HT-29 (cell line): Measurements from ENCODE around the gene CPSF2. TPM values are rescaled to one million over a fixed set of nuclear protein-coding genes. Genes with fewer than 3 reads are reported as not detected.
A peak's percentile ranks its signal among the peaks of the same experiment; 100 is the strongest.

Source experiments
- DNase-seq: peaks from one replicate; pipeline ENCODE4 v3.0.0-alpha.2; 2015; ENCODE audit warnings: low spot score
- total RNA-seq: library from RNA; depleted of rRNA; stranded (reverse); fragments of >200 nt; shearing (Covaris generic); gene quantifications from 2 replicates; pipeline ENCODE4 v1.2.3, GENCODE V29; 2014; rRNA removed

The CPSF2 gene
- 11.9 and 23.1 TPM in 2 replicates for total RNA-seq

GRCh38 chr14:92121670-92122350, at the start of gene CPSF2, which contains the start of gene NDUFB1:
Gene CPSF2 (plus strand): TSS chr14:92121969. CDS start chr14:92130985, 9,016 bp downstream.
Gene NDUFB1 (minus strand): TSS chr14:92121706. CDS start chr14:92117637, 4,069 bp downstream.
- peak; percentile 69 for DNase-seq

DNA sequence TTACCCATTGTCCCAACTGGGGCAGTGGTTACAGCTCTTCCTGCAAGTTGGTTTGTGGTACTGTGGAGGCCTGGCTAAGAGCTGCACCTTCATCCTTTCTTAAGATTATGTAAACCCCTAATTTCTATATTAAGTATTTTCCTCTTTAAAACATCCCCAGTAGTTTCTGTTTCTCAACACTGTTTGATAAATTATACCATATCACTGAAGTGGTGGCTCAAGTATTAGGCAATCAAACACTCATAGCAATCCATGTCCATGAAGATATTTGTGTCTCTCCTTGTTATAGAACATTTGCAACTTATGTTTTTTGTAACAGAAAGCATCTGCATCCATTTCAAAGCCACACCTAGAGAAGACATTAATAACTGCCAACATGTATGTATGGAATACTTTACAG, 47.2 kb upstream of the CPSF2 start:
- no peak for DNase-seq

- no peak for DNase-seq
Measured at GRCh38 chr14:92088494-92088893, 33.3 kb upstream of the CPSF2 start.

- no peak for DNase-seq
Measured at GRCh38 chr14:92093320-92093719, 28.4 kb upstream of the CPSF2 start.

DNA sequence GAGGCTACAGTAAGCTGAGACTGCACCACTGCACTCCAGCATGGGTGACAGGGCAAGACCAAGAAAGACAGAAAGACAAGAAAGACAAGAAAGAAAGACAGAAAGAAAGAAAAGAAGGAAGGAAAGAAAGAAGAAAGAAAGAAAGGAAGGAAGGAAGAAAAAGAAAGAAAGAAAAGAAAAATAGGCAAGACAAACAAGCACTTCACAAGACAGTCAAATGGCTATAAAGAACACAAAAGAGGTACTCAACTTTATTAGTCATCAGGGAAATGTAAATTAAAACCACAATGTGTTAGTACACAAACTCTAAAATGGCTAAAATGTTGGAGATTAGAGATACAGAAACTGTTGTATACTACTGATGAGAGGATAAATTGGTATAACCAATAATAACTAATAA, 22.0 kb upstream of the CPSF2 start:
- DNase-seq, result no peak

DNA sequence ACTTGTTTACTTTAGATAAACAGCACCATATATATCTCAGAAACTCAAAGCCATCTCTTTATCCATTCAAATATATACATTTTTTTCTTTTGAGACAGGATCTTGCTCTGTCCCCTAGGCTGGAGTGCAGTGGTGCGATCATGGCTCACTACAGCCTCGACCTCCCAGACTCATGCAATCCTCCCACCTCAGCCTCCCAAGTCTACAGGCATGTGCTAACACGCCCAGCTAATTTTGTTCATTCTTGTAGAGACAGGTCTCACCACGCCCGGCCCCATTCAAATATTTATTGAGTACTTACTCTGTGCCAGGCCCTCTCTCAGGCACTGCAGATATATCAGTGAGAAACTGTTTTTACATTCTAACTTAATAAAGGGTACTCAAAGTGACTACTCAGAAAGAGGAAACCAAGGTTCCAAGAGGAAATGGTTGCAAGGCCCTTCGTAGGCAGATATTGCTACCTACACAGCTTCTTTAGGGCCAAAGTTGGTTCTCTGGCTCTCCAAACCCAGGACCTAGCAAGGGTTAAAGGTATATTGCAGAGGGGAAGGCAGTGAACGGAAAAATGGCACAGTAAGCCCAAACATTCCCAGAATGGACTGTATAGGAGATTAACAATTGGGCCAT, 18.3 kb upstream of the CPSF2 start:
- no peak for DNase-seq

DNA sequence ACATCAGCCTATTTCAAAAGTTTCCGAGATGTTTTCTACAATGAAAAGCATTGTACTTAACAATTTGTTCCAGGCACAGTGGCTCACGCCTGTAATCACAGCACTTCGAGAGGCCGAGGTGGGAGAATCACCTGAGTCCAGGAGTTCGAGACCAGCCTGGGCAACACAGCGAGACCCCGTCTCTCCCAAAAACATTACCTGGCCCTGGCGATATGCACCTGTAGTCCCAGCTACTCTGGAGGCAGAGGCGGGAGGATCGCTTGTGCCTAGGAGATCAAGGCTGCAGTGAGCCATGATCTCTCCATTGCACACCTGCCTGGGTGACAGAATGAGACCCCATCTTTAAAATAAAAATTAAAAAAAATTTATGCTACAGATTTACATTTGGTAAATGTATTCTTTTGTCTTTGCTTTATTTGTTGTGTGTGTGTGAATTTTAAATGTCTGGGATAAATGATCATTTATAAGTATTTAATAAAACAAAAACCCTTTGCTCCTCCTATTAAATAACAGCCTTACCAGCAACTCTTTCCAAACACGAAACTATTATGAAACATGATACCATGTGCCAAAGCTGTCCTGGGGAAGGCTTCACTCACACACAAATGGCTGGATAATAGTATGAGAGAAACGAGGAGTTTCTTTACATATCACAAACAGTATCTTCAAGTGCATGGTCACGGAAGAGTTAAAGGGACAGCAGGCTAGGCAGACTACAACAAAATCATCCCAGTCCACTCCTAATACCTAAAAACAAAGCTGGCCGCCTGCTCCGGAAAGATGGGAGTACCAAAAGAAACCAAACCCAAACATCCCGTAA, 16.5 kb upstream of the CPSF2 start:
- peak; percentile 29 for DNase-seq

DNA sequence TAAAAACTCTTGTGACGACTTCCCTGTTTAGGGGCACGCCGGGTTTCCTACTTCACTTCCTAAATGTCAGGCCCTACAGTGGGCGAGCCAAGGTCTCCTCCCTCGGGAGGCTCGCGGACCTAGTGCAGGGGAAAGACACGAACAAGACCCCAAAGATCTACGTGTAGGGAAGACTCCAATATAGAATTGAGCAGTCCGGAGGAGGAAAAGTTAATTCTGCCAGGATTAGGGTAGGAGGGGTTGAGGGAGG, 16.0 kb upstream of the CPSF2 start:
- no peak for DNase-seq

- peak; percentile 90 for DNase-seq
Measured at GRCh38 chr14:92106143-92106926, 15.4 kb upstream of the CPSF2 start, which contains the start of gene ATXN3. Gene ATXN3 (minus strand): TSS chr14:92106582. CDS start chr14:92106552, 30 bp downstream.

GRCh38 chr14:92108345-92109254, 13.2 kb upstream of the CPSF2 start:
- DNase-seq, result no peak

DNA sequence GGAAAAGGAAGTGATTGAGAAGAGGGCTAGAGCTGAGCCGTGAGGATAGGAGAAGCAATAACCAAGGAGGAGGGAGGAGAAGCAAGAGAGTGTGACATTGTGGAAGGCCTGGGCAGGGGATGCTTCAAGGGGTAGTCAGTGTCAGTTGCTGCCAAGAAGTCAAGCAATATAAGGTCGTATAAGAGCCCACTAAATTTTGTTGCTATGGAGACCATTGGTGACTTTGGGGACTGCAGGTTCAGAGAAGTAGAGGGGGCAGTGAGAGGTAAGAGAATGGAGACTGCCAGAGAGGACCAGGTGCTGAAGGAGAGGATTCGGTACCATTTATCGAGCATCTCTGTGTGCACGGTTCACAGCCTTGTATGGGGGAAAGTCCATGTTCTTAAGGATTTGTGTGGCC, 12.3 kb upstream of the CPSF2 start:
- DNase-seq, result no peak

DNA sequence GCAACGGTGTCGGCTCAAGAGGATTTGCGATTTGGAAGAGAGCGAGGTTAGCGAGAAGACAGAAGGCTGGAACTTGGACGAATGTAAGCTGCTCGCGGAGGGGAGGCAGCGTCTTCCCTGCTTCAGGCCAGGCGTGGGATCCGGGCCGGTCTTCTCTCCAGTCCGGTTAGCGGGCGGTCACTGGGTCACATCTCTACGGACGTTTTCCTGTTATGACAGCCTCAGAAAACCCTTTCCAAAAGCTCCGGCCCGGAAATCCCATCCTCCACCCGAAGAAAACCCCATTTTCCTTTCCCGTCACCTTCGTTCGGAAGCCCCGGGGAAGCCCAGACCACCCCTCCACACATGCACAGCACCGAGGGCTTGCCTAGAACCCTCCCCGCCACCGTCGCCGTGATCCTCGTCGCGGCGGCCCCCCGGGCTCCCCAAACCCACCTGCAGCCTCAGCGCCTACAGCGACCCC, 531 bp upstream of the CPSF2 start:
- peak; percentile 23 for DNase-seq

- DNase-seq, result peak; percentile 51
Measured at GRCh38 chr14:92122351-92122677, 545 bp downstream of the CPSF2 start.

GRCh38 chr14:92122761-92123160, 992 bp downstream of the CPSF2 start:
- no peak for DNase-seq

DNA sequence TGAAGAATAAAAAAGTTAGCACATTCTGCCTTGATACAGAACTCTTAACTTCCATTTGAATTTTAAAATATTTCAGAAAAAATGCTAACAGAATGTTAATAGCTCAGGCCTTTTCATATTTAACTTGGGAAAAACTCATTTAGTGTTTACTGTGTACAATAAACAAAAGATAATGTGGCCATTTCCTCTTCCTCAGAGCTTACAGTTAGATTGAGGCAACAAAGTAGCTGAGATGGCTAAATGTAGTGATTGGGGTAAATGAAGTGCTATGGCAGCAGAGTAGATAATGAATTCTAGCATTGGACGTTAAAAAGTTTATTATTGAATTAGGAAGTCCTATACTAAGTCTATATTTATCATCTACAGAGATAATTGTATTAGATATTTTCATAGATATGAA, 12.7 kb downstream of the CPSF2 start:
- no peak for DNase-seq

DNA sequence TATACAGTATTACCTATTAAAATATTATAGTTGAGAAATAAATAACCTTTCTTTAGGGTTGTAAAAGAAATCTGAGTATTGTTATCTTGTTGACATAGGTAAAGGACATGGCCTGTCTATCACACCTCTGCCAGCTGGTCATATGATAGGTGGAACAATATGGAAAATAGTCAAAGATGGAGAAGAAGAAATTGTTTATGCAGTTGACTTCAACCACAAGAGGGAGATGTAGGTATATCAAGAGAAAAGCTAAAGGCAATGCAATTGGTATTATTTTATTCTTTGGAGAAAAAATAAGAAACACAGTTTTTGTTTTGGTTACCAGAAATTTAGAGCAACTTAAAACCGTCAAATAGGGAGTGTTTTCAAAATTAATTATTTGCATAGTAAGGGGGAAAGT, 13.5 kb downstream of the CPSF2 start:
- DNase-seq, result peak; percentile 19

DNA sequence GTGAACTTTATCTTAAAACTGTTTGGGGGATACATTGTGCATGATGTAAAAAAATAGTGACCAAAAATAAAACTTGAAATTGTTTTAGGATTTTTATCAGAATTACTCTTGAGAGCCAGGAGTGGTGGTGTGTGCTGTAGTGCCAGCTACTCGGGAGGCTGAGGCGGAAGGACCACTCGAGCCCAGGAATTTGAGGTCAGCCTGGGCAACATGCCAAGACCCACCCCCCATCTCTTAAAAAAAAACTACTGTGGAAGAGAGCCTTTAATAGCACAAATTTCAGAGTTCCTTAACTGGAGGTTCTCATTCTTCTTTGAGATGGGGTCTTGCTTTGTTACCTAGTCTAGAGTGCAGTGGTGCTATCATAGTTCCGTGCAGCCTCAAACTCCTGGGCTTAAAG, 21.5 kb downstream of the CPSF2 start:
- DNase-seq, result no peak

DNA sequence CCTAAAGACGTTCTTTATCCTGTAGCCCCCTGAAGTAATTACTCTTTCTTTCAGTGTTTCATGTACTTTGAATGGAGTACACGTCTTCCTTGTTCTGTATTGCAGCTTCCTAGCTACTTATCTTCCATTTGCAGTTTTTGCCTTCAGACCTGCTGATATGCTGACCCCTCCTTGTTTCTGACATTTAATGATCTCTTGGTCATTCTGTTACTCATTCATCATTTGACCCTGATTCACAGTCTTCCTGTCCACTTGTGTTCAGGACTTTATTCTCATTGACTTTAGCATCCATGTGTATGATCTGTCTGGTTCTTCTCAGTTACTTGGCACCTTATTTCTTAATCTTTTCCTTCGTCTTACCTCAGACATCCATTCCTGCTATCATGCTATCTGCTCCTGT, 22.2 kb downstream of the CPSF2 start:
- no peak for DNase-seq

DNA sequence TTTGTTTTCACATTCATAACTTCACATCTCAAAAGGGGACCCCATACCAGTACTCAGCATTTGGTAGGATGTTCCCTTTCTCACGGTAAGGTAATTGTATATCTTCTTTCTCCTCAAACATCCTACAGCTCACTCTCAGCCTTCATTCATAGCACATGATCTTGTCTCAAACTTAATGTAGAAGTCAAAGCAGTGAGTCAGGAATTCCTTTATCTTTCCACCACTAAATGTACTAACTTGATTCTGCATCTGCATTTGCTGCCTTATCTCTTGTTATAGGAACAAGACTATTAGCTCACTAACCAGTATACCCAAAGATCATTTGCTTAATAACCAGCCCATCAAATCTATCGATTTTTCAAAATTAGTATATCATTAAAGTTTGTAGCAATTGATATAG, 22.9 kb downstream of the CPSF2 start:
- DNase-seq, result no peak

DNA sequence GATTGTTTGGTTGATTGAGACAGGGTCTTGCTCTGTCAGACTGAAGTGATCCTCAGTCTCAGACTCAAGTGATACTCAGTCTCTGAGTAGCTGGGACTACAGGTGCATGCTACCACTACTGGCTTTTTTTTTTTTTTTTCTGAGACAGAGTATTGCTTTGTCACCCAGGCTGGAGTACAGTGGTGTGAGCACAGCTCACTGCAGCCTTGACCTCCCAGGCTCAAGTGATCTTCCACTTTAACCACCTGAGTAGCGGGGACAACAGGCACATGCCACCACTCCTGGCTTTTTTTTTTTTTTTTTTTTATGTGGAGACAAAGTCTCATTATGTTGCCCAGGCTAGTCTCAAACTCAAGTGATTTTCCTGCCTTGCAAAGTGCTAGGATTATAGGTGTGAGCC, 31.8 kb downstream of the CPSF2 start:
- no peak for DNase-seq
